ENCODE measurements around the gene RSPH1.
"Not testable (repeated sequence)": the region's sequence is repeated elsewhere in the genome, so short reads cannot be mapped to it uniquely, and the experiment has no call there.

The RSPH1 gene

DNA sequence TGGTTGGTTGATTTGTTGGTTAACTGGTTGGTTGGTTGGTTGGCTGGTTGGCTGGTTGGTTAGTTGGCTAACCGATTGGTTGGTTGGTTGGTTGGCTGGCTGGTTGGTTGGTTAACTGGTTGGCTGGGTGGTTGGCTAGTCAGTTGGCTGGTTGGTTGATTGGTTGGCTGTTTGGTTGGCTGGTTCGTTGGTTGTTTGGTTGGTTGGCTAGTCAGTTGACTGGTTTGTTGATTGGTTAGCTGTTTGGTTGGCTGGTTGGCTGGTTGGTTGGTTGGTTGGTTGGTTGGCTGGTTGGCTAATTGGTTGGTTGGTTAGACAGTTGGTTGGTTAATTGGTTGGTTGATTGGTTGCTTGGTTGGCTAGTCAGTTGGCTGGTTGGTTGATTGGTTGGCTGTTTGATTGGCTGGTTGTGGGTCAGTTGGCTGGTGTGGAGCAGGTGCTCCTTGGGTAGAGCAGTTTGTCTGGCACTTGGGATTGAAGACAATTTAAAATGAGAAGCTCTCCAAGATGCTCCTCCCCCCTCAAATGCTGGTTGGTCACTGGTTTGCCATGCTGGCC is 6.9 kb downstream of the RSPH1 start:
- no peak for DNase-seq (ENCODE audit: low spot score)

DNA sequence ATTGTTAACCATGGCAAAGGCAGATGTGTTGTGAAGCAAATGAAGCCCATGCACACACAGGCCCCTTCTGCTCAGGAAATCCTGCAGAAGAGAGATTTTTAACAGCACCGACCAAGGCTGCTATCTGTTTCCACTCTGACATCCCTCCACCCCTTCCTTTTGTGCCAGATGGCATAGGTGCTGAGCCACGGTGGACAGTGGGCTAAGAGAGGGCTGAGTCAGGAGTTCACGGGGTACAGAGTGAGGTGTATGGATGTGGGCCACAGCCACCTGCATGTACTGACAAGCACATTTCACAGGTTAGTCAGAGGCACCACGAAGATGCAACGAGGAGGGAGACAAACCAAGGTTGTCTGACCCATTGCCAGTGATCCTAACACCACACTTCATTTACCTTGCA is 9.5 kb downstream of the RSPH1 start:
- no peak for DNase-seq (ENCODE audit: low spot score)

DNA sequence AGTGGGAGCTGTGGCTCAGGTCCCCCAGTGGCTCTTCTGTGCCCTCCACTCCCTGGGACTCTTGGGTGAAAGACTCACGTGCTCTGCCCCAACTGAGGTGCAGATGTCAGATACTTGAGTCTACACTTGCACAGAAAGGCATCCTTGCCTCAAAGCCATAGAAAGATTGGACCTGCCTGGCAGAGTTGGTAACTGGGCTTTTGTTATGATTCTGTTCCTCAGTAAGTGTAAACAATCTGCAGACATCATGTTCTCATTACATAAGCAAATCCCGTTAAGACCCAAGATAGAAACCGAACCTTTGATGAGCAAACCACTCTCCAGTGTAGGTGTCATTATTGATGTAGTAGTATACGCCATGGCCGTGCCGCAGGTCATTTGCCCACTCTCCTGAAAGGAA is 10.0 kb downstream of the RSPH1 start:
- no peak for DNase-seq (ENCODE audit: low spot score)

DNA sequence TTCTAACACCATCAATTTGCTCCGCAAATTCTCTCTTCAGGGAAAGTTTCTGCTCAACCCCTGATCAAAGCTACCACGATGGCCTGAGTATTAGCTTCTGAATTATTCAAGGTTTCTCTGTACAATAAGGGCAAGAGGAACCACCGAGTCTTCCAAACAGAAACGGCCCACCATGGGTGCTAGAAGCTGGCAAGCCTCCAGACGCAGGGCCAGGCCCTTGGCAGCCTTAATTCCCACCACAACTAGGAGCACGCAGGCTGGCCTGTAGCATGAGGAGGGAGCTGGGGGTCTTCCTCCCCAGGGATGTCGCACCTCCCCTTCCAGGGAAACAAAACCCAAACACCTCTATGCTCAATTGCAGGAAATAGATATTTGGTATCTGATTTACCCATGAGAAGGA is 11.1 kb downstream of the RSPH1 start:
- DNase-seq (ENCODE audit: low spot score): no peak

DNA sequence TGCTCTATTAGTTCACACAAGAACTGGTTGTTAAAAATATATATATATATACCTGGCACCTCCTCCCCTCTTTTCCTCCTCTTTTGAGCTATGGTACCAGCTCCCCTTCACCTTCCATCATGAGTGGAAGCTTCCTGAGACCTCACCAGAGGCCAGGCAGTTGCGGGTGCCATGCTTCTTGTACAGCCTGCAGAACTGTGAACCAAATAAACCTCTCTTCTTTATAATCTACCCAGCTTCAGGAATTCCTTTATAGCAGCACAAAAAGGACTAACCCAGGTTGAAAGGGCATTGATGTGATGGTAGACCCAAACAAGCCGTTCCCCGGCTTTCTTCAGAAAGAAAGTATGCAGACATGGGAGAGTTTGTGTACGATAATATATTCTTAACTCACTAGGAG is 14.9 kb downstream of the RSPH1 start:
- no peak for DNase-seq (ENCODE audit: low spot score)

DNA sequence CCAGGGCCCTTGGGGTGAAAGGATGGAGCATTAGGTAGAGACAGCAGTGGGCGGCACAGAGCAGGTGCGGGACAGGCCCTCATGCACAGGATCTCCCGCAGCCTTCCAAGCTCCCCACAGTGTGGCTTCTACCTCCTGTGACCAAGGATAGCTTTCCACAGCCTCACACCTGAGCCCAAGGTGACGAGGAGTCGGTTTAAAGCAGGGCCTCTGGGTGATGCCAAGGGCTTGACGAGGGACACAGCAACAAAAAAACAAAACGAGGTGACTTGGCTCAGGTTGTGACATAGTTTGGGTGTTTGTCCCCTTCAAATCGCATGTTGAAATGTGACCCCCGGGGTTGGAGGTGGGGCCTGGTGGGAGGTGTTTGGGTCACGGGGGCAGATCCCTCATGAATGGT is 15.3 kb downstream of the RSPH1 start:
- DNase-seq (ENCODE audit: low spot score): no peak

DNA sequence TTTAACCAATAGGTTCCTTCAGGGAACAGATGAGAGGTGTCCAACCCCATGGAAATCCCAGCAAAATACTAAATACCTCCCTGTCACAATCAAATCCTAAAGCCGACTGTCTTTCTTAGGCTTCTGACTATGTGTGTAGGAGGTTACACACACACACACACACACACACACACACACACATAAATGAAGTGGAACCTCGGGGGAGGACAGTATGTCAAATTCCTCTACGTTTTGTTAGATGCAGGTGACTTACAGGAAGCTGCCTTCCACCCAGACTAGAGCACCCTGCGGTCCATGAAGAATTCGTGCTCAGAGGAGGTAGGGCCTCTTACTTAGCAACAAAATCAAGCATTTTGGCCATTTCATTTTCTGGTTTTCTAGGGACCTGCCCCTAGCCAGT is 16.4 kb downstream of the RSPH1 start:
- no peak for DNase-seq (ENCODE audit: low spot score)

DNA sequence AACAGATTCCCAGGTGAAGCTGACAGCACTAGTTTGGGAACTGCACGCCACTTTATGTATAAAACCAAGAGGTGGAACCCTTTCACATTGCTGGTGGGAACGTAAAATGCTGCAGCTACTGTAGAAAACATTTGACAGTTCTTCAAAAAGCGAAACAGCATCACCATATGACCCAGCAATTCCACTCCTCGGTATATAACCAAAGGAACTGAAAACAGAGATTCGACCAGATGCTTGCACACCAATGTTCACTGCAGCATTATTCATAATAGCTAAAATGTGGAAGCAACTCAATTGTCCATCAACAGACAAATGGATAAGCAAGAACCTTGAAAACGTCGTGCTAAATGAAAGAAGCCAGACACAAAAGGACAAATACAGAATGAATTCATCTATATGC is 17.5 kb downstream of the RSPH1 start:
- no peak for DNase-seq (ENCODE audit: low spot score)

DNA sequence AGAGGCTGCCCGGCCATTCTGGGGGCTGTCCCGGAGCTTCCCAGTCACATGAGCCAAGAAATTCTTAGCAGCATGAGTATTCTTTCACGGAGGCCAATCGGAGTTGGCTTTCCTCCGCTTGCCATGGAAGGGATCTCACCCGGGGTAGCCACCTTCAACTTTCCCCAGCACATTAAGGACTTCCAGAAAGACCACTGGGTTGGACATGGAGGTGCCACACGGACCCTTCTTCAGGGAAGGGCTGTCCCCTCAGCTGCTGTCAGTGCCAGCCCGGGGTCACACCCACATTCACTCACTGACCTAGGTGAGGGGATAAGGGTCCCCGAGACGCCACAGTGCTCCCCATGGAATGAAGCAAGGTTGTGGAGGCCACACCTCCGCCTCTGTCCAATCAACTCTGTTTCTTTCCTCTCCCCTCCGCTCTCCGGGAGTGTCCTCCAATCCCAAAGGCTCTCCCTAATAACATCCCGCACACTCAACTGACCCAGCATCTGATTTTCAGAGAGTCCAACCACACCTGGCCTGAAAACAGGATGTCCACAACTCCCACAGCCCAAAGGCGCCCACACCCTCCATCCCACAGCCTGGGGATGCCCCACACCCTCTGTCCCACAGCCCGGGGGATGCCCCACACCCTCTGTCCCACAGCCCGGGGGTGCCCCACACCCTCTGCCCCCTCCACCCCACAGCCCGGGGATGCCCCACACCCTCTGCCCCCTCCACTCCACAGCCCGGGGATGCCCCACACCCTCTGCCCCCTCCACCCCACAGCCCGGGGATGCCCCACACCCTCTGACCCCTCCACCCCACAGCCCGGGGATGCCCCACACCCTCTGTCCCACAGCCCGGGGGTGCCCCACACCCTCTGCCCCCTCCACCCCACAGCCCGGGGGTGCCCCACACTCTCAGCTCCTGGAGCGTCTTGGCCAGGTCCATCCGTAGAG is 19.4 kb downstream of the RSPH1 start:
- DNase-seq (ENCODE audit: low spot score): no peak

DNA sequence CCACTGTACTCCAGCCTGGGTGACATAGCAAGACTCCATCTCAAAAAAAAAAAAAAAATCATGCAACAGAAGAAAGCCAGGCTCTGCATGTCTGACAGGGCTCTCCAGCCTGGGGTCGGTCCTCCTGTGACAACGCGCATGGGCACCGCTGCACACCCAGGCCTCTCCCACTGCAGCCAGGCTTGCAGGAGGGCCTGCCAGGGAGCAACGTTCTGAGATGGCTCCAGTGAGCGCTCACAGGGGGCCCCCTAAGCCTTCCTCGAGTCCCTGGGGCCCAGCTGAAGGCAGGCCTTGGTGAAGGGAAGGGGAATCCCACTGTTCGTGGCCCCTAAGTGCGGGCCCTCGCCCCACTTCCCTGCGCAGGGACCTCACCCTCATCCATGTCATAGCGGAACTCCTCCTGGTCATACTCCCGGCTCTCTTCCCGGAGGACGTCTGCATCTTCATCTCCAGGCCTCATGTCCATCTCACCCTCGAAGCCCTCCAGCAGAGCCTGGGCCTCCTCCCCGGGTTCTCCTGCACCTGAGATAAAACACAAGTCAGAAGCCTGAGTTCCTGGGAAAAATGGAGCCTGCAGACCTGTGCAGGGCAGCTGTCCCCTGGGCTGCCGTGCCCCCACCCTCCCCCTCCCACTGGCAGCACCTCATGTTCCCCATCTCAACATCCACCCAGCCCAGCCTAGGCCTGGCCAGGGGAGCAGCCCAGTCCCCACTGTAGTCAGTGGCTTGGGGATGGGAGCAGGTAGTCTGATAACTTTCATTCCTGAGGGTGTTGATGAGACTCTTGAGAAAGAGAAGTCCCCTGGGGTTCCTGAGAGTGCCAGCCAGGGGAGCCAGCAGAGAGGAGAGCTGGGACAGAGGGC is 20.3 kb downstream of the RSPH1 start:
- DNase-seq (ENCODE audit: low spot score): no peak

DNA sequence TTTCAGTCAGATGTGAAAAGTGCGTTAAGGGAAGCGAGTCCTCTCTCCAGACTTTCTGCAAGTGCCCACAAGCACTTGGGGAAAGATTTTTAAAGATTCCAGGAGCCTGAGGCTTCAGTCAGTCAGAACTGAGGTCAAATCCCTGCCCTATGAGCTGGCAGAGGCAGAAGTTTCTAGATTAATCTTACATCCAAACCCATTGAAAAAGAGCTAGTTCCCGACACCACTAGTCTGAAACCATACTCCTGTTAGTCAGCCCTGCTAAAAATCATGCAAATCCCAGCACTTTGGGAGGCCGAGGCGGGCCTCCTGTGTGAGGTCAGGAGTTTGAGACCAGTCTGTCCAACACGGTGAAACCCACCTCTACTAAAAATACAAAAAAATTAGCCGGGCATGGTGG is 21.0 kb downstream of the RSPH1 start:
- DNase-seq (ENCODE audit: low spot score): no peak

DNA sequence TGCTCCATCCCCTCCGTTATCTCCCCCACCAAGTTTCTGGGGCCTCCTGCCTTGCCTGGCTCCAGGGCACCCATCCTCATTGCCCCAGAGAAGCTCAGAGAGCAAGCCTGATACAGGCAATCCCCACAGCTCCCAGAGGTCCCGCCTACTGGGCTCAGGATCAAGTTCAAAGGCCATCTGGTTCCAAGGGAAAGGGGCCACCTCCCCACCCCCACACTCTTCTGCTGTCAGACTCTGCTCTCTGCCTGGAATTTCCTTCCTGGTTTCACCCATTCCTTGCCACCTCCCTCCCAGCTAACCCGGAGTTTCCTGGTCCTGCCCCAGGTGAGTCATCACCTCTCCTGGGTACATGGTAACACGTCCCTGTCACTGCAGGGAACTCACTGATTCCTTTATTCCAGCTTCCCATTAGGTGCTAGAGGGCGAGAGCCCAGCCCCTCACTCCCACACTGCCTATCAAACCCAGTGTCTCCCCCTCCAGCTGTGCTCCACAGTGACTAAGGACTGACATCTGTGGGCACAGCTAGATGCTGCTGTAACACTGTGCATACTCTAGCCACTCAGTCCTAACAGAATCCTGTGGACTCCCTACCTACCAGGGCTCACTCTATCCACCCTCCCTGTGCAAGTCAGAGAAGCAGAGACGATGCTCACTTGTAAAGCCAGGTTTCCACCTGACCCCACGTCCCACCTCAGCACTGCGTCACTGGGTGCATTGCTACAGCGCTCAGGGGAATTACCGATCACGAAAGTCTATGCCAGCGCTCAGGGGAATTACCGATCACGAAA is 21.8 kb downstream of the RSPH1 start:
- no peak for DNase-seq (ENCODE audit: low spot score)

DNA sequence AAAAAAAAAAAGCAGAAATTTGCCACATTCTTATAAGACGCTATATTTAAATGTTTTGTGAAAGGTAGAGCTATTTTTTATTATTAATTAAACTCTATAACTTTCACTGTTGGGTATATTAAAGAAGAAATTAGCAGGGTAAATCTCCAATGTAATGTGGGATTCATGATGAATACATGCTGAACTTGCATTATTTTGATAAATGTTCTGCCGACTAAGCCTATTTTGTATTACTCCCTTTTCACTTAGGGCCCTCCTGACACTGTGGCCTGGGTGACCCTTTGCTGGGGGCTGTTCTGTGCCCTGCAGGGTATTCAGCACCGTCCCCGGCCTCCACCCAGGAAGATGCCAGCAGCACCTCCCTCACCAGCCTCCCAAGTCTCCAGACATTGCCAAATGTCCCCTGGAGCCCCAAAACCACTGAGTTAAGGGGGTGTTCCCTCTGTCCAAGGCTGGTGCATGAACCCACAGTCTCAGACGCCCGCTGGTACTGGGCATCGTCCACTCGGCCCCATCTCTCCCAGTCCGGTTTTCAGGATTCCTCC is 22.5 kb downstream of the RSPH1 start:
- no peak for DNase-seq (ENCODE audit: low spot score)

DNA sequence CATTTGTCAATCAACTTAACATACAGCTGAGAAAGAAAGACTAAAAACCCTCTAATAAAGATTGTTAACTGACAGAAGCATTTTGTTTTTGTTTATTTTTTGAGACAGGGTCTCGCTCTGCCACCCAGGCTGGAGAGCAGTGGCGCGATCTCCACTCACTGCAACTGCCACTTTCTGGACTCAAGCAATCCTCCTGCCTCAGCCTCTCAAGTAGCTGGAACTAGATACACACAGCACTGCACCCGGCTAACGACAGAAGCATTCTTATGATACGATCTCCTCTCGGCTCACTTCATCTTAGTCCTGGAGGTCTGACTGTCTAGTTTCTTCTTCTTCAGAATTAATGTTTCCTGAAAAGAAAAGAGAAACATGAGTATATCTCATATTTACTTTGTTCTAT is 23.5 kb downstream of the RSPH1 start:
- DNase-seq (ENCODE audit: low spot score): no peak

DNA sequence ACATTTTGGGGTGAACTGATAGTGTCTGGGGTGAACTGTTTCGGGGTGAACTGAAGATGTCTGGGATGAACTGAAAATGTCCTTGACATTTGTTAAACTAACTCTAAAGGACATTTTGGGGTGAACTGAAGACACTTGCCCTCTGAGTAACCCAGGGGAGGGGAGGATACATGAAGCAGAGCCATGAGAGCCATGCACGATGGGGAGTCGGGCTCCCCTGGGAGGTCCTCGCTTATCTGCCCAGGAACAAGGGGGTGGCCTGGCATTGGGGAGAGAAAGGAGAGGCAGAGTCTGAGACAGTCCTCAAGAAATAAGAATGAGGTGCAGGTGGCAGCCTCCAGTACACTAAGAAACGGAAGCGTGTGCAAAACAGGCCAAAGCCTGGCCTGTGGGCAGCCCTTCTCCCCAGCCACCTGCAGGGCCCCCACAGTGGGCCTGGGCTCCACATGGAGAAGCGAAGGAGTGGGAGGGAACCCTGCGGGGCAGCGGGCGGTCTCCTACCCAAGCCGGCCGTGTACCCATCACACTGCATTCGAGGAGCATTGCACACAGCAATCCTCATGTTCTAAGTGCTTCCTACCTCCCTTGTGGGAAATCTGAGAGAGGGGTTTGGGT is 24.2 kb downstream of the RSPH1 start:
- DNase-seq (ENCODE audit: low spot score): no peak

DNA sequence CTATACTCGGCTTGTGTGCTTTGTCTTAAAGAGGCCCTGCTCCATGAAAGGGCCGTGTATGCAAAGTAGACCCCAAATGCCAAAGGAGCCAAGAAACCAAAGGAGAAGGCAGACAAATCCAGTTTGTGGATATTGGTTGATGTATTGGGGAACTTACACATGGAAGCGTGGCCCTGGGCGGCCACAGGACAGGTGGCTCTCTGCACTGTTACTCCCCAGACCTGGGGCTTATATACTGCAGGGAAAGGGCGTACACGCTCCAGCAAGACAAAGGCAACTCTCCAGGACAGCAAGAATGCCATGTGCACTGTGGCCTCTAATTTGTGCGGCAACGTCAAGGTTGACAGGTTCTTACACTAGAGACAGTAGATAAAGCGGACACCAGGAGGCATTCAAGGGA is 24.8 kb downstream of the RSPH1 start:
- DNase-seq (ENCODE audit: low spot score): no peak

DNA sequence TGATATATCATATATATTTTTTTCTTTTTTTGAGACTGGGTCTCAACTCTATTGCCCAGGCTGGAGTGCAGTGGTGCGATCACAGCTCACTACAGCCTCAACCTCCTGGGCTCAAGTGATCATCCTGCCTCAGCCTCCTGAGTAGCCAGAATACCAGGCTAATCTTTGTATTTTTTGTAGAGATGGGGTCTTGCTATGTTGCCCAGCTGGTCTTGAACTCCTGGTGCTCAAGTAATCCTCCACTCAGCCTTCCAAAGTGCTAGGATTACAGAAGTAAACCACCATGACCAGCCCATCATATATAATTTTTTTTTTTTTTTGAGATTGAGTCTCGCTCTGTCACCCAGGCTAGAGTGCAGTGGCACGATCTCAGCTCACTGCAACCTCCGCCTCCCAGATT is 26.3 kb downstream of the RSPH1 start:
- DNase-seq (ENCODE audit: low spot score): not testable (repeated sequence)

DNA sequence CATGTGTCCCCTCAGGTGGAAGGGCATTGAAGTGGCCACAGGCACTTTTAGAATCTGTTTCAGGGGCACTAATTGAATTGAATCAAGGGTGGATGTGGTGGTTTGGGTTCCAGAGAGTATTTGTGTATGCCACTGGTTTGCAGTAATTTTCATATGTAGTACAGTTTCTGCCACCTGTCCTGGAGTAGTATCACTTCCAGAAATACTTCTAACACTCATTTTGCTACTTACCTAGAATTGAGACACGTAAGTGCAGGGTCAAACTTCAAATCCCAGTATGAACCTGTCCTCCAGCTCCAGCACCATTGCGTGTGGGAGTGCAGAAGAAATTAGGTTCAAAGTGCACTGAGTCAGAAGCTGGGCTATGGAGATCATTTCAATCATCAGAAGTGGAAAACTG is 26.8 kb downstream of the RSPH1 start:
- no peak for DNase-seq (ENCODE audit: low spot score)

DNA sequence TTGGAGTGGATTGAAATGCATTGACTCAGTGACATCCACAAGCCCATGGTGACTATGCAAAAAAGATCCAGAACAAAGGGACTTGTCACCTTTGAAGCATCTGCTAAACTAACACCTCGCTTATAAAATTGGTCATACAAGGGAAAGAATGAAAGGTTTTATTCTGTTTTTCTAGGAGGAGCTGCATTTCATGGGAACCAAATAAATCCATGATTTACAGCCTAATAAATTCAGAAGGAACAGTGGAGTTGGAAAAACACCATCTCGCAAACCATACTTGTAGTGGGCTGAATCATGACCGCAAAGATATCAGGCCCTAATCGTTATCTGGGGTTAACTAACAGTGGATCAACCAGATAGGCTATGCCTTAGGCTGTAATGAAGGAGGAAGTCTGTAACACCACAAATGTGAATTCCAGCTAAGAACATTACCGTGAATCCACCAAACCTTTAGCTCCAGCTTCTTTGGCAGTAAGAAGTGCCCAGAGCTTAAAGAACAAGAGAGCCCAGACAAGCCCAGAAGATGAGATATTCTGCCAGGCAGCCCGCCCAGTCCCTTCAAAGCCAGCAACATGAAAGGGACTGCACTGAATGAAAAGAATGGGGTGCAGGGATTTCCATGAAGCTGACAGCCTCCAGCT is 27.4 kb downstream of the RSPH1 start:
- DNase-seq (ENCODE audit: low spot score): no peak

DNA sequence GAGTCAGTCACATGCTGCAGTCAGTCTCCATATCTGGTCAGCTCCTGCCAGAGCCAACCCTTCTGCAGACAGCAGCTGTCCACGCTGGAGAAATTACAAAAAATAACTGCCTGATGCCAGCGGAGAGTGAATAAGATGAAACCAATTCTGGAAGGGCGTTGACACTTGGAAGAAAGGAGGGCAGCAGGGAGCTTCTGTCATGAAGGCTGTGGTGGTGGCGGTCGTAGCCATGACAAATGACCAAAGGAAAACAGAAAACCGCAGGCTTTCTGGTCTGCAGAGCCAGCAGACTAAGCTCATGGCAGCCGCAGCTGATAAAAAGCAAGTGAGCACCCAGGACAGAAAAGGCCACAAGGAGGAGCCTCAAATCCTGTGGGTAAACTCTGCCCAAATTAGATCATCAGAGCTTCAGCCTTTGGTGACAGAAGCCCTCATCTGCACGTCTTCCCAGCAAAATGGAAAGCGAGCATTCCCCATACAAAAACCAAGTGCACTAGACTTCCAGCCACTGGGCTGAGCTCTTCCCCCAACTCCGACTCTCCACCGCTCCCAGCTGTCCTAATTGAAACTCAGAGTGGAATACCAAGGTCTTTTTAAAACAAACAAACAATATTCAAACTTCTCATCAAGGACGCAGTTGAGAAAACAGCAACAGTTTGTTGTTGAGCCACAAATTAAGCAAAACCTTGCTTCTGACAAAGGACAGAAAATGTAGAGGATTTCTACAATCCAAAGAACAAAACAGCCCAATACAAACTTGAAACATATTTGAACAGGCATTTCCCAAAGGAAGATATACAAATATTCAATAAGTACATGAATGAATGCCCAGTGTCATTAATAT is 28.7 kb downstream of the RSPH1 start:
- peak; percentile 51 for DNase-seq (ENCODE audit: low spot score)
